ENCODE data around the gene DLGAP1.

Gene DLGAP1

DNA sequence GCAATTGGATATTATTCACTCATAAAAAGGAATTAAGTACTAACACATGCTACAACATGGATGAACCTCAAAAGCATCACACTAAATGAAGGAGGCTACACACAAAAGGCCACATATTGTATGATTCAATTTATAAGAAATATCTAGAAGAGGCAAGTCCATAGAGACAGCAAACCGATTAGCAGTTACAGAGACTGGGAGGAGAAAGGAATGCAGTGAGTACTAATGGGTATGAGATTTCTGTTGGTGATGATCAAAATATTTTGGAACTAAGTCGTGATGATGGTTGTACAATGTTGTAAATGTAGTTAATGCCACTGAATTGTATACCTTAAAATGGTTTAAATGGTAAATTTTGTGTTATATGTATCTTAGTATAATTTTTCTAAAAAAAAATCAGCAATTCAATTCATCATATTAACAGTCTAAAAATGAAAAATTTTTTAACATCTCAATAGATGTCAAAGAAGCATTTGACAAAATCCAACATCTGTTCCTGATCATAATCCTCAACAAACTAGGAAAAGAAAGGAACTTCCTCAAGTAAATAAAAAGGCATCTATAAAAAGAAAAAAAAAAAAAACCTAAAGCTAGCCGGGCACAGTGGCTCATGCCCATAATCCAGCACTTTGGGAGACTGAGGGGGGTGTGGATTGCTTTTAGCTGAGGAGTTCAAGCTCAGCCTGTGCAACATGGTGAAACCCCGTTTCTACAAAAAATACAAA is 907.1 kb downstream of the DLGAP1 start:
- DNase-seq = no peak
- no peak for TF ChIP-seq CTCF (IDR thresholded peaks at IDR 0.05)
- H3K36me3 Mint-ChIP-seq (ENCODE audit: low read depth) = no peaks in the 10 kb centered on the region
- H3K9me3 Mint-ChIP-seq = no peaks in the 10 kb centered on the region
- H3K27me3 Mint-ChIP-seq (ENCODE audit: low read depth, poor library complexity) = no peaks in the 10 kb centered on the region
- H3K4me1 Mint-ChIP-seq = no peaks in the 10 kb centered on the region
- H3K4me3 Mint-ChIP-seq = no peak overlapping the region
- no peak overlapping the region for H3K27ac Mint-ChIP-seq

GRCh38 chr18:3546106-3546505 is 909.0 kb downstream of the DLGAP1 start:
- H3K36me3 Mint-ChIP-seq (ENCODE audit: low read depth) = no peaks in the 10 kb centered on the region
- DNase-seq = no peak
- no peak overlapping the region for H3K4me3 Mint-ChIP-seq
- no peak overlapping the region for H3K27ac Mint-ChIP-seq
- peaks cover 5% of the 10 kb centered on the region for H3K4me1 Mint-ChIP-seq
- H3K27me3 Mint-ChIP-seq (ENCODE audit: low read depth, poor library complexity) = no peaks in the 10 kb centered on the region
- TF ChIP-seq CTCF (IDR thresholded peaks at IDR 0.05) = no peak
- H3K9me3 Mint-ChIP-seq = no peaks in the 10 kb centered on the region

DNA sequence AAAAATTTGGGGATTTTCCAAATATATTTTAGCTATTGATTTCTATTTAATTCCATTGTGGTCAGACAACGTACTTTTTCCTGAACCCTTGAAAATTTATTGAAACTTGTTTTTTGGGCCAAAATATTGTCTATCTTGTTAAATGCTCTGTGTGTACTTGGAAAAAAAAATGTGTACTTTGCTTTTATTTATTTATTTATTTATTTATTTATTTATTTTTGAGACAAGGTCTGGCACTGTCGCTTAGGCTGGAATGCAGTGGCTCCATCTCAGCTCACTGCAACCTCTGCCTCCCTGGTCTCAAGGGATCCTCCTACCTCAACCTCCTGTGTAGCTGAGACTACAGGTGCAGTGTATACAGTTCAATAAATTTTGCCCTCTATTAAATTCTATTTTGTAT is 910.6 kb downstream of the DLGAP1 start:
- no peak overlapping the region for H3K4me3 Mint-ChIP-seq
- H3K9me3 Mint-ChIP-seq = no peaks in the 10 kb centered on the region
- no peaks in the 10 kb centered on the region for H3K27me3 Mint-ChIP-seq (ENCODE audit: low read depth, poor library complexity)
- no peak for TF ChIP-seq CTCF (IDR thresholded peaks at IDR 0.05)
- no peak overlapping the region for H3K27ac Mint-ChIP-seq
- H3K36me3 Mint-ChIP-seq (ENCODE audit: low read depth) = no peaks in the 10 kb centered on the region
- H3K4me1 Mint-ChIP-seq = peaks cover 11% of the 10 kb centered on the region
- no peak for DNase-seq

DNA sequence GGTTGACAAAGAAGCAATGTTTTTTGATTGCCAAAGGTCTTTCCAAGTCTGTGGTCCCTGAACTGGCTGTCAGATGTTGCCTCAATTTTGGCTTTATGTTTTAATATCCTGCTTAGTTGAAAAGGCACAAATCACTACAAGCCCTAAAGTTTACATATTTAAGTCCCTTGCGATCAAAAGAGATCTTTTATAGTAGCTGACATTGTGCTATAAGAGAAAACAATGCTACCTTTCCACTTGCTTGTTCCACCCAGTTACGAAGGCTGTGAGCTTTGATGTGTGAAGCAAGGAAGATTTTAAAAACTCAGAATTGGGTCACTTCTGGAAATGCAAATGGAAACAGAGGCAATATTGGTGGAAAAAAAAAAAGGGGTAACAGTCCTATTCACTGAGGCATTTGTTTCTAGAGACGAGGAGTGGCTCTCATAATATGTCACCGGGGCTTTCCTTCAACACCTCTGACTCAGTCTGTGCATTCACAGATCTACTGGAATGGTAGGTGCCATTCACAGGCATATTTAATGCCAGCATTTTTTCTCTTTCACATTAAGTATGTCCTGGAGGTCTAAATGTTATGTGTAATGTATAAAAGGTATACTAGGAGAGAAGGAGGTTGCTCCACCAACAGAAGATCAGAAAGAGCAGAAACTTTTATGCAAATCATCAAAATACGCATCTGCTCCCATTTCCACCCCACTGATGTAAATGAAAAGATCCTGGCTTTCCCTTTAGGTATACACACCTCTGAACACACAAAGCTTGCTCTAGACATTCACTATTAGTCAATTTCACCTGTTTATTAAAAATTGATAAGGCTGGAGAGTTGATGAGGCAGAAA is 913.3 kb downstream of the DLGAP1 start:
- H3K4me3 Mint-ChIP-seq = no peak overlapping the region
- H3K27me3 Mint-ChIP-seq (ENCODE audit: low read depth, poor library complexity) = no peaks in the 10 kb centered on the region
- TF ChIP-seq CTCF (IDR thresholded peaks at IDR 0.05) = no peak
- DNase-seq = no peak
- H3K9me3 Mint-ChIP-seq = no peaks in the 10 kb centered on the region
- H3K27ac Mint-ChIP-seq = no peak overlapping the region
- H3K36me3 Mint-ChIP-seq (ENCODE audit: low read depth) = no peaks in the 10 kb centered on the region
- H3K4me1 Mint-ChIP-seq = peaks cover 11% of the 10 kb centered on the region

GRCh38 chr18:3540805-3541548 is 914.1 kb downstream of the DLGAP1 start:
- Mint-ChIP-seq H3K36me3 (ENCODE audit: low read depth) (no peaks in the 10 kb centered on the region), H3K27ac (no peak overlapping the region), H3K4me1 (peaks cover 11% of the 10 kb centered on the region), H3K9me3 (no peaks in the 10 kb centered on the region), H3K4me3 (no peak overlapping the region), H3K27me3 (ENCODE audit: low read depth, poor library complexity) (no peaks in the 10 kb centered on the region)
- no peak for TF ChIP-seq CTCF (IDR thresholded peaks at IDR 0.05)
- DNase-seq = no peak

Measured in nephron progenitor cell (in vitro differentiated cells).